Placental epithelial cell (primary cell): ENCODE results near the gene SBSN. TPM values are rescaled to one million over a fixed set of nuclear protein-coding genes. Genes with fewer than 3 reads are reported as not detected.

ENCODE experiments used
- total RNA-seq: library from RNA; depleted of rRNA; stranded (reverse); fragments of >200 nt; gene quantifications from 2 replicates; pipeline ENCODE4 v1.2.3, GENCODE V29; 2012

Gene SBSN
- total RNA-seq: not detected in 2 replicates

GRCh38 chr19:35528218-35529038, at the start of gene SBSN:
SBSN (minus strand) TSS chr19:35528311; CDS start chr19:35528281, 30 bp downstream.

GRCh38 chr19:35563207-35563829, 35.2 kb upstream of the SBSN start, which contains the start of gene ATP4A:
ATP4A (minus strand) TSS chr19:35563658; CDS start chr19:35563629, 29 bp downstream.

GRCh38 chr19:35545001-35545854, 17.1 kb upstream of the SBSN start, which contains the start of gene TMEM147:
TMEM147 (plus strand) TSS chr19:35545626; CDS start chr19:35545740, 114 bp downstream.

GRCh38 chr19:35533201-35533821, 5.2 kb upstream of the SBSN start, which contains the start of gene GAPDHS:
GAPDHS (plus strand) TSS chr19:35533456; CDS start chr19:35533528, 72 bp downstream.

GRCh38 chr19:35513628-35514281, 14.4 kb downstream of the SBSN start, which contains the start of gene DMKN:
DMKN (minus strand) TSS chr19:35513649; CDS start chr19:35513475, 174 bp downstream.

GRCh38 chr19:35490364-35490763, 37.7 kb downstream of the SBSN start, which contains the start of gene KRTDAP:
KRTDAP (minus strand) TSS chr19:35490464; CDS start chr19:35490442, 22 bp downstream.

Other genes with a start within 250 kb of the SBSN start
- under 0.01 and 0.11 TPM in 2 replicates for gene HAMP, start 245.8 kb downstream of the SBSN start, total RNA-seq
- under 0.01 TPM in 1 of 2 replicates, not detected in the other for gene MAG, start 236.2 kb downstream of the SBSN start, total RNA-seq
- gene CD22, start 199.1 kb downstream of the SBSN start, total RNA-seq: 0.11 and 1.6 TPM in 2 replicates
- gene FFAR1, start 180.4 kb downstream of the SBSN start, total RNA-seq: not detected in 2 replicates
- gene FFAR3, start 169.9 kb downstream of the SBSN start, total RNA-seq: not detected in 2 replicates
- gene GPR42, start 157.2 kb downstream of the SBSN start, total RNA-seq: not detected in 2 replicates
- not detected in 2 replicates for gene FFAR2, start 80.1 kb downstream of the SBSN start, total RNA-seq
- gene KRTDAP, start 37.8 kb downstream of the SBSN start, total RNA-seq: not detected in 2 replicates
- 19.2 and 24.3 TPM in 2 replicates for gene DMKN, start 14.7 kb downstream of the SBSN start, total RNA-seq
- not detected in 2 replicates for gene GAPDHS, start 5.1 kb upstream of the SBSN start, total RNA-seq
- gene TMEM147, start 17.3 kb upstream of the SBSN start, total RNA-seq: 83.2 and 109 TPM in 2 replicates
- not detected in 2 replicates for gene ATP4A, start 35.3 kb upstream of the SBSN start, total RNA-seq
- gene PMIS2, start 57.9 kb upstream of the SBSN start, total RNA-seq: not detected in 2 replicates
- gene HAUS5, start 84.4 kb upstream of the SBSN start, total RNA-seq: 8.4 and 9.0 TPM in 2 replicates
- gene RBM42, start 100.7 kb upstream of the SBSN start, total RNA-seq: 49.5 and 79.6 TPM in 2 replicates
- gene ETV2, start 113.4 kb upstream of the SBSN start, total RNA-seq: 0.79 TPM in 1 of 2 replicates, not detected in the other
- 268 and 559 TPM in 2 replicates for gene COX6B1, start 120.0 kb upstream of the SBSN start, total RNA-seq
- 0.39 TPM in 1 of 2 replicates, not detected in the other for gene UPK1A, start 138.2 kb upstream of the SBSN start, total RNA-seq
- gene ZBTB32, start 176.2 kb upstream of the SBSN start, total RNA-seq: not detected in 2 replicates
- 9.7 and 14.5 TPM in 2 replicates for gene KMT2B, start 189.7 kb upstream of the SBSN start, total RNA-seq
- 2.0 and 3.5 TPM in 2 replicates for gene IGFLR1, start 214.1 kb upstream of the SBSN start, total RNA-seq
- gene U2AF1L4, start 217.1 kb upstream of the SBSN start, total RNA-seq: 12.7 and 18.8 TPM in 2 replicates
- gene PSENEN, start 217.3 kb upstream of the SBSN start, total RNA-seq: 13.7 TPM in 2 replicates
- 41.9 and 45.1 TPM in 2 replicates for gene LIN37, start 220.3 kb upstream of the SBSN start, total RNA-seq
- 4.3 and 22.8 TPM in 2 replicates for gene HSPB6, start 228.7 kb upstream of the SBSN start, total RNA-seq
- gene PROSER3, start 229.9 kb upstream of the SBSN start, total RNA-seq: 20.0 and 28.6 TPM in 2 replicates
- 8.7 and 14.5 TPM in 2 replicates for gene ARHGAP33, start 247.3 kb upstream of the SBSN start, total RNA-seq